MCF 10A (cell line): ENCODE data around the gene BATF. TPM values are rescaled to one million over a fixed set of nuclear protein-coding genes. Genes with fewer than 3 reads are reported as not detected.

Source experiments
- BruUV-seq: library from RNA; stranded (reverse); fragments of 400-500 nt; replicated peaks from 2 replicates; lab custom pipeline; 2021; lab: Mats Ljungman, UMichigan
- CTCF ChIA-PET: fragments of 300-600 bp; sonication (Branson Sonifier 250); formaldehyde crosslinking; extraction: SDS; loops from one replicate; lab custom pipeline; 2021; ENCODE audit warnings: antibody characterized with exemption, inconsistent platforms; lab: Yijun Ruan, JAX
- POLR2A ChIA-PET: fragments of 300-600, 350-650 bp; sonication (Branson Sonifier 250); formaldehyde crosslinking; extraction: SDS; loops from one replicate; lab custom pipeline; 2020; ENCODE audit warnings: antibody characterized with exemption, inconsistent platforms; lab: Yijun Ruan, JAX
- DNase-seq: peaks from one replicate; pipeline ENCODE4 v3.0.0-alpha.2; 2018; ENCODE audit not compliant: unreplicated experiment
- H3K27ac Mint-ChIP-seq: one replicate; pipeline ENCODE4 v1.8.0; 2022; ENCODE audit warnings: mild to moderate bottlenecking, low read depth, mixed read lengths; ENCODE audit not compliant: unreplicated experiment
- H3K27me3 Mint-ChIP-seq: one replicate; pipeline ENCODE4 v1.8.0; 2022; ENCODE audit warnings: mixed read lengths; ENCODE audit not compliant: insufficient read depth, unreplicated experiment
- H3K36me3 Mint-ChIP-seq: one replicate; pipeline ENCODE4 v1.8.0; 2022; ENCODE audit warnings: mild to moderate bottlenecking, moderate library complexity, mixed read lengths; ENCODE audit not compliant: insufficient read depth, unreplicated experiment
- H3K4me1 Mint-ChIP-seq: one replicate; pipeline ENCODE4 v1.8.0; 2022; ENCODE audit warnings: mixed read lengths; ENCODE audit not compliant: insufficient read depth, unreplicated experiment
- H3K4me3 Mint-ChIP-seq: one replicate; pipeline ENCODE4 v1.8.0; 2022; ENCODE audit warnings: mild to moderate bottlenecking, moderate library complexity, mixed read lengths; ENCODE audit not compliant: unreplicated experiment
- H3K9me3 Mint-ChIP-seq: one replicate; pipeline ENCODE4 v1.8.0; 2022; ENCODE audit warnings: mixed read lengths; ENCODE audit not compliant: unreplicated experiment
- intact Hi-C: fragments of 100-400 bp; cut with micrococcal nuclease; formaldehyde crosslinking; loops from 2 replicates; pipeline ENCODE4 v1.14.1; 2022
- total RNA-seq: library from RNA; stranded (reverse); gene quantifications from 2 replicates; pipeline ENCODE4 v1.2.3, GENCODE V29; 2022
- TF ChIP-seq, protein P1 (sequence below): fragments of 200-600 bp; IDR thresholded peaks from one replicate; pipeline ENCODE4 v1.8.0; 2022; ENCODE audit warnings: antibody characterized with exemption, mild to moderate bottlenecking; ENCODE audit not compliant: unreplicated experiment

Gene BATF
- total RNA-seq, 1 experiment from 2014 or later, result not detected

DNA sequence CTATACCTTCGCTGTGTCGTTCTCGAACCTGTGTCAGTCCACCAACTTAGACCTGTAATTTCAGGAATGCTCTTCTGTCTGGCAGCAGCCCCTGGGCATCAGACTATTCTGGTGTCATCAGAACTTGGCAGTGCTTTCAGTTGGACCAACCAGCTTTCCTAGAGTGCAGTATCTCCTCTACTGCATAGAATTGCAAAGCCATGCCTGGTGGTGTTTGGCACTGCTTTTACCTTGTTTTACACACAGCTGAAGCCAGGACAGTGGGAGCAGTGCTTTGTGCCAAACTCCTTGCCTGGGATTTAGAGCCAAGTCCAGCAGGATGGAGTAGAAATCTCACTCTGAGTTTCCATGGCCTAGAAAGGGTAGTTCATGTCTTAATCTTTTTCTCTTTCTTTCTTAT is 57.6 kb downstream of the BATF start:
- TF ChIP-seq, protein P1, sequence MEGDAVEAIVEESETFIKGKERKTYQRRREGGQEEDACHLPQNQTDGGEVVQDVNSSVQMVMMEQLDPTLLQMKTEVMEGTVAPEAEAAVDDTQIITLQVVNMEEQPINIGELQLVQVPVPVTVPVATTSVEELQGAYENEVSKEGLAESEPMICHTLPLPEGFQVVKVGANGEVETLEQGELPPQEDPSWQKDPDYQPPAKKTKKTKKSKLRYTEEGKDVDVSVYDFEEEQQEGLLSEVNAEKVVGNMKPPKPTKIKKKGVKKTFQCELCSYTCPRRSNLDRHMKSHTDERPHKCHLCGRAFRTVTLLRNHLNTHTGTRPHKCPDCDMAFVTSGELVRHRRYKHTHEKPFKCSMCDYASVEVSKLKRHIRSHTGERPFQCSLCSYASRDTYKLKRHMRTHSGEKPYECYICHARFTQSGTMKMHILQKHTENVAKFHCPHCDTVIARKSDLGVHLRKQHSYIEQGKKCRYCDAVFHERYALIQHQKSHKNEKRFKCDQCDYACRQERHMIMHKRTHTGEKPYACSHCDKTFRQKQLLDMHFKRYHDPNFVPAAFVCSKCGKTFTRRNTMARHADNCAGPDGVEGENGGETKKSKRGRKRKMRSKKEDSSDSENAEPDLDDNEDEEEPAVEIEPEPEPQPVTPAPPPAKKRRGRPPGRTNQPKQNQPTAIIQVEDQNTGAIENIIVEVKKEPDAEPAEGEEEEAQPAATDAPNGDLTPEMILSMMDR, result no peak
- POLR2A ChIA-PET, result interaction anchor here (0.9 to 6.0 kb wide), 4 partner anchors 11 to 576 kb away, joined by 3 to 230 read pairs (median 3); partner anchors contain the start of genes ERG28 and TTLL5
- Mint-ChIP-seq H3K9me3 (no peaks in the 10 kb centered on the region), H3K36me3 (no peaks in the 10 kb centered on the region), H3K4me1 (no peaks in the 10 kb centered on the region), H3K4me3 (no peak overlapping the region), H3K27ac (no peak overlapping the region), H3K27me3 (no peaks in the 10 kb centered on the region)
- BruUV-seq, result no TSS peak
- CTCF ChIA-PET, result interaction anchor here (13.4 kb wide), 1 partner anchor 75 kb away, joined by 470 read pairs; the partner anchor contains the start of genes ERG28 and TTLL5
- DNase-seq, result no peak
- intact Hi-C loops, result loop anchor here (5.0 kb wide), 2 partner anchors 132 to 402 kb away; partner anchors contain the start of gene TGFB3

DNA sequence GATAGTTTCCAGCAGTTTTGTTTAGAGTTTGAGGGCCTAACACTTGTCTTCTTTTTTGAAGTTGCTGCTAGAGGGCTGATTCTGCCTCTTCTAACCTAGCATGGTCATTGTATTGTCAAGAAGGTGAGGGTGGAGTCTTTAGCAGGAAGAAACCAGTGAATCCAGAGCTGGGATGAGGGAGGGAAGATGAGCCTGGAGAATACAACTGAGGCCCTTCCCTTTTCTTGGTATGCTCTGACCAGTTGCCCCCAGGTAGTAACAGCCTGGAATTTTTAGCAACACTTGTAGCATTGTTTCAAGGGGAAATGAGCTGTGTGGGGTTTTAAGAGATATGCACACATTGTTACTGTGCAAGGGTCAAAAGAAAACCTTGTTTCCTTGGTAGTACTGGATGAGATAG is 65.1 kb downstream of the BATF start:
- Mint-ChIP-seq H3K4me1 (no peaks in the 10 kb centered on the region), H3K27ac (no peak overlapping the region), H3K27me3 (no peaks in the 10 kb centered on the region), H3K9me3 (no peaks in the 10 kb centered on the region), H3K36me3 (no peaks in the 10 kb centered on the region), H3K4me3 (no peak overlapping the region)
- ChIA-PET CTCF (interaction anchor here (0.7 to 1.6 kb wide), 2 partner anchors 10 to 30 kb away, joined by 3 to 8 read pairs; no protein-coding TSS in a partner anchor), POLR2A (no interaction called here)
- DNase-seq, result no peak
- TF ChIP-seq, protein P1, result no peak
- intact Hi-C loops, result no loop called here
- BruUV-seq, result no TSS peak

DNA sequence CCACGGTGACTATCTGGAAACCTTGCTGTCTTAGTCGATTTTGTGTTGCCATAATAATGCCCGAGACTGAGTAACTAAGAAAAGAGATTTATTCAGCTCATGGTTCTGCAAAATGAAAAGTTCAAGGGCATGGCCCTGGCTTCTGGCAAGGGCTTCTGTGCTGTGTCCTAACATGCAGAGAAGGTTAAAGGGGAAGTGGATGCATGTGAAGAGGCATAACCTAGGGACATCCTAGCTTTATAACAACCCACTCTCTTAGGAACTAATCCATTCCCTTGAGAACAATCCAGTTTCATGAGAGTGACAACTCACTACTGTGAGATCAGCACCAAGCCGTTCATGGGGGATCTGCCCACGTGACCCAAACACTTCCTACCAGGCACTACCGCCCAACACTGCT is 67.7 kb downstream of the BATF start:
- no peaks in the 10 kb centered on the region for H3K9me3 Mint-ChIP-seq
- no peaks in the 10 kb centered on the region for H3K27me3 Mint-ChIP-seq
- BruUV-seq, result no TSS peak
- DNase-seq, result no peak
- TF ChIP-seq, protein P1, result no peak
- POLR2A ChIA-PET, result no interaction called here
- H3K4me3 Mint-ChIP-seq, result no peak overlapping the region
- H3K27ac Mint-ChIP-seq, result no peak overlapping the region
- intact Hi-C loops, result no loop called here
- no peaks in the 10 kb centered on the region for H3K4me1 Mint-ChIP-seq
- CTCF ChIA-PET, result interaction anchor here (2.0 kb wide), 1 partner anchor 13 kb away, joined by 7 read pairs; no protein-coding TSS in a partner anchor
- no peaks in the 10 kb centered on the region for H3K36me3 Mint-ChIP-seq

DNA sequence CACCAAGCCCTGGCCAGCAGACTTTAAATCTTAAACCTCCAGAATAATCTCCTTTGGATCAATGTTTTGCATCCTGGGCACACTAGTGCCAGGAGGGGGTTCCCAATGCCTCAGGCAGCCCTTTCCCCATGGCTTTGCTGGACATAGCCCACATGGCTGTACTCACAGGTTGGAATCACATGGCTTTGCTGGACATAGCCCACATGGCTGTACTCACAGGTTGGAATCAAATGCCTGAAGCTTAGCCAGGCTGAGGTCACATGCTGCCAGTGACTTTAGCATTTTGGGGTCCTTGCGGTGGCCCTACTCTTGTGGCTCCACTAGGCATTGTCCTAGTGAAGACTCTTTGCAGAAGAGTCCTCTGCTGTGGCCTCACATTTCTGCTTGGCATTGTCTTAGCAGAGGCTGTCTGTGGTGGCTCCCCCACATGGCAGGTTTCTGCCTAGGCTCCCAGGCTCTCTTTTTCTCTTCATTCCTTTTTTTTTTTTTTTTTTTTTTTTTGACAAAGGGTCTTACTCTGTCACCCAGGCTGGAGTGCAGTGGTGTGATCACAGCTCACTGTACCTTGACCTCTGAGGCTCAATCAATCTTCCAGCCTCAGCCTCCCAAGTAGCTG is 69.2 kb downstream of the BATF start:
- H3K4me3 Mint-ChIP-seq, result no peak overlapping the region
- H3K4me1 Mint-ChIP-seq, result no peaks in the 10 kb centered on the region
- H3K36me3 Mint-ChIP-seq, result no peaks in the 10 kb centered on the region
- ChIA-PET CTCF (interaction anchor here (0.6 to 2.6 kb wide), 2 partner anchors 14 to 20 kb away, joined by 4 to 12 read pairs; no protein-coding TSS in a partner anchor), POLR2A (interaction anchor here (1.1 kb wide), 1 partner anchor 11 kb away, joined by 3 read pairs; no protein-coding TSS in a partner anchor)
- intact Hi-C loops, result no loop called here
- H3K9me3 Mint-ChIP-seq, result no peaks in the 10 kb centered on the region
- no TSS peak for BruUV-seq
- DNase-seq, result no peak
- no peaks in the 10 kb centered on the region for H3K27me3 Mint-ChIP-seq
- H3K27ac Mint-ChIP-seq, result no peak overlapping the region
- TF ChIP-seq, protein P1, result no peak
